Endothelial cell of umbilical vein (primary cell): Measurements from ENCODE around the gene NLGN2.

Source experiments
- CTCF ChIP-seq, 2 donors: IDR thresholded peaks; 1 replicate in 1 of 2; 2 replicates in 1 of 2; pipeline ENCODE4 v1.5.1; 2011; ENCODE audit warnings: low read length in 2 of 2, mild to moderate bottlenecking in 2 of 2, moderate library complexity in 2 of 2, control low read depth in 1 of 2, inconsistent platforms in 1 of 2, low read depth in 1 of 2; ENCODE audit not compliant: insufficient read depth in 1 of 2; ENCODE audit errors: extremely low read depth in 1 of 2
- EZH2 ChIP-seq: IDR thresholded peaks from 2 replicates; pipeline ENCODE4 v1.6.1; 2012; ENCODE audit warnings: borderline replicate concordance, low read depth, mild to moderate bottlenecking, moderate library complexity, low read length, inconsistent platforms; ENCODE audit not compliant: severe bottlenecking
- POLR2AphosphoS5 ChIP-seq: IDR thresholded peaks from 2 replicates; pipeline ENCODE4 v1.6.1; 2012; ENCODE audit warnings: low read depth, mild to moderate bottlenecking, control low read depth, low read length, moderate library complexity; ENCODE audit not compliant: insufficient read depth

GRCh38 chr17:7382901-7383300 is 24.7 kb upstream of the NLGN2 start:
- TF ChIP-seq CTCF (IDR thresholded peaks at IDR 0.05; ENCODE audit: extremely low read depth in 1 of 2, insufficient read depth in 1 of 2, low read depth in 1 of 2, low read length in 2 of 2) (no peak), EZH2 (no peak), POLR2AphosphoS5 (no peak)
